CD4-positive, alpha-beta T cell treated with Interleukin-6 at 100 ng/mL for 8 hours (primary cell): ENCODE data around the gene NDN.
"Not testable (repeated sequence)": the region's sequence is repeated elsewhere in the genome, so short reads cannot be mapped to it uniquely, and the experiment has no call there.

Experiments used
- DNase-seq: peaks from one replicate; pipeline ENCODE4 v3.0.0-alpha.2; 2020; ENCODE audit warnings: mixed read lengths, low spot score

Gene NDN, protein sequence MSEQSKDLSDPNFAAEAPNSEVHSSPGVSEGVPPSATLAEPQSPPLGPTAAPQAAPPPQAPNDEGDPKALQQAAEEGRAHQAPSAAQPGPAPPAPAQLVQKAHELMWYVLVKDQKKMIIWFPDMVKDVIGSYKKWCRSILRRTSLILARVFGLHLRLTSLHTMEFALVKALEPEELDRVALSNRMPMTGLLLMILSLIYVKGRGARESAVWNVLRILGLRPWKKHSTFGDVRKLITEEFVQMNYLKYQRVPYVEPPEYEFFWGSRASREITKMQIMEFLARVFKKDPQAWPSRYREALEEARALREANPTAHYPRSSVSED

DNA sequence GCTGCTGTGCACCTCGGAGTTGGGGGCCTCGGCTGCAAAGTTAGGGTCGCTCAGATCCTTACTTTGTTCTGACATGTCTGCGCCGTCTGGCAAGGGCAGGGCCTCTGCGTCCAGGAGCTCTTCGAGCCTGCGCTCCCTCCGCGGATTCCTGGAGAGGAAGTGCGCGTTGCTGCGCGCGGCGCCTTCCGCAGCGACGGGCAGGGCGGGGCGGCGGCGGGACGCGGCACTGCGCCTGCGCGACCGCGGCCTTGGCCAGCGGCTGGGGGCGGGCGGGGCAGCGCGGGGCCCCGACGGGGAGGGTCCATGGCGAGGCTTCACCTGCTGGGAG is at the start of gene NDN:
Gene NDN, minus strand, starts transcription at position 163 of the 328 bp plus-strand sequence. Its CDS starts 88 bp downstream, at position 75.
- DNase-seq, result no peak

DNA sequence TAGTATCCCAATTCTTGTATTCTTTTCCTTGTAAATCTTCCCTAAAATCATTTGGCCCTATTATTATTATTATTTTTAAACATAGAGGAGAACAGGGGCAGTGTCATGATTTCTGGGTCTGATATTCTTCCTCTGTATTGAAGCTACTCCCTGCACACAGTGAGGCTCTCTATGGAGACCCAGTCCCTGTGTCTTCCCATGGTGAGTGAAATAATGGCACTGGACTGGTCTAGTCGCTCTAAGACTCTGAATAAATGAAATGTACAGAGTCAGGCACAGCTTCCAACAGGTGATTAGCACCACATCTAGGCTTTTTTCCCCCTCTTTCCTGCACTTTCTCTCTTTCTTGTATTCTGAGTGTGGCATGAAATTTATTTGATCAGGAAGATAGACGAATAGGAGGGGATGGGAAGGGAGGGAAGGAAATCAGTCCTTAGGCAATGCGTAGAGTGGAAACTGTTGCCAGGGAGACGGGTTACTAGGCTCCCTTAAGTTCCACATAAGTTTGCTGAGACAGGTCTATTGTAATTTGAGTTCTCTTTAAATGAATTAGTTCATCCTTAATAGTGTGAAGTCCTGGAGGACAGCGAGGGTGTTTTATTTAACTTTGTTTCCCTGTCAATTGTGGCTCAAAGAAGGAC is 49.0 kb upstream of the NDN start:
- no peak for DNase-seq

DNA sequence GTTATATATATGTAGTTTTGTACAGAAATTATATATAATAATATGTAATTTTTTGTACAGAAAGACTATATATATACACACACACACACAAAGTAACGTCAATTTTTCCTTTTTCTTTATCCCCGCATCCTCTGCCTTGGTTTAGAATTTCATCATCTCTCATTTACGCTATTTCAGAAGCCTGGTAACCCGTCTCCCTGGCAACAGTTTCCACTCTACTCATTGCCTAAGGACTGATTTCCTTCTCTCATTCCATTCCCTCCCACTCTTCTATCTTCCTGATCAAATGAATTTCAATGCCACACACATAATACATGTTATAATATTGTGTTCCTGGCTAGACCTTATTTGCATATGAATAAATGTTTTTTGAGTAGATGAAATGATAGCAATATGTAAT is 47.8 kb upstream of the NDN start:
- no peak for DNase-seq

DNA sequence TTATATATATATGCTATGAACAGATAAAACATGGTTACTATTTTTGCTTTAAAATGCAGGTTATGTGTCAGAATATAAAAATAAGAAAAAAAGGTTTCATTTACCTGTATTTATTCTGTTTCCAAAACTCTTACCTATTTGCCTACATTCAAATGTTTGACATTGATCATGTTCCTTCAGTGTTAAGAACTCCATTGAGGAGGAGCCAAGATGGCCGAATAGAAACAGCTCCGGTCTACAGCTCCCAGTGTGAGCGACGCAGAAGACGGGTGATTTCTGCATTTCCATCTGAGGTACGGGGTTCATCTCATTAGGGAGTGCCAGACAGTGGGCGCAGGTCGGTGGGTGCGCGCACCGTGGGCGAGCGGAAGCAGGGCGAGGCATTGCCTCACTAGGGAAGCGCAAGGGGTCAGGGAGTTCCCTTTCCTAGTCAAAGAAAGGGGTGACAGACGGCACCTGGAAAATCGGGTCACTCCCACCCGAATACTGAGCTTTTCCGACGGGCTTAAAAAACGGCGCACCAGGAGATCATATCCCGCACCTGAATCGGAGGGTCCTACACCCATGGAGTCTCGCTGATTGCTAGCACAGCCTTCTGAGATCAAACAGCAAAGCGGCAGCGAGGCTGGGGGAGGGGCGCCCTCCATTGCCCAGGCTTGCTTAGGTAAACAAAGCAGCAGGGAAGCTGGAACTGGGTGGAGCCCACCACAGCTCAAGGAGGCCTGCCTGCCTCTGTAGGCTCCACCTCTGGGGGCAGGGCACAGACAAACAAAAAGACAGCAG is 27.0 kb upstream of the NDN start:
- not testable (repeated sequence) for DNase-seq

DNA sequence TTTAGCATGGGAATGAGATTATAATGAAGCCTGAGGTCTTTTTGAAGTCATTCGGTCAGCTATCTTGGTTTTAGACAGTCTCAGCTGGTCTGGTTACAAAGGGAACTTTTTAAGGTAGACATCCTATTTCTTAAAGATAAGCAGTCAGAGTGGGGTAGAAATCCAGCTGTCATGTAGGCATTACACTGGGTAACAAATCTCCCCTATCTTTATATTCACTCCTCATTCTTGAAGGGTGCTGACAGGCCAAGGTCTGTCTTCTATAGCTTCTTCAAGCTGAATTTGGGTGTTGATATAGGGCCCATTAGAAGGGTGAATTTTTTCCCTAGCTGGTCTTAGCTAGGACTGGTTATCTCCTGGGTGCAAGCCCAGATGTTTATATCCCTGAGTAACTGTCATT is 21.2 kb upstream of the NDN start:
- DNase-seq, result no peak

DNA sequence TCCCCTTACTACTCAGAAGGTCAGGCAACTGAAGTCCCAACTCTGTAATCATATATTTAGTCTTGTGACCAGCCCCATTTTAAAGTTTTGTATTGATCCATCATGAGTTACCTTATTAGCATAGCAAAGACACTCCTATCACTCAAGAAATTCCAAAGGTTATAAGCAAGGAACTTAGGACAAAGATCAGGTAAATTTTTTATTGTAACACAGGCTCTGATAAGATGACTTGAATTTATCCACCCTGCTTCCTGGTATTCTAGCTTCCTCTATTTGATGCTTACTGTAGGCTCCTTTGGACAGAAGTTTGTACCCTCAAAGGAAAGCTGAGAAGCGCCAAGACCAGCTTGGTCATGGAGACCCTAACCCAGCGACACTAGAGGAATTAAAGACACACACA is 8.2 kb upstream of the NDN start:
- DNase-seq, result no peak

DNA sequence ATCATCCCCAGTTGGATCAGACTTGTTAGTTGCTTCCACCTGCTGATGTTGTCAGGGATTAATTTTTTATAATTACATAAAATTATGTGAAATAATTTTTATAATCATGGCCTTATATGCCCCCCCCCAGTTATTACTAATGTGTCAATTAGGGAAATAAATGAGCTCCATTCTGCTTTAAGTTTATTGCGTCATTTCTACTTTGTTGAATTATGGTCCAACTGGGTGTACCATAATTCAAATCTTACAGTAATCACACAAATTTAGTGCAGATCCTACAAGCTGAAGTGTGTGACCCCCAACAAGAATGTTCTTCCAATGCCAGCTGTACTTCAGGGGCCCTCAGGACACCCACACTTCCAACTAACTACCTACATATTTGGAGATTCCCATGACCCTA is 7.5 kb upstream of the NDN start:
- no peak for DNase-seq

DNA sequence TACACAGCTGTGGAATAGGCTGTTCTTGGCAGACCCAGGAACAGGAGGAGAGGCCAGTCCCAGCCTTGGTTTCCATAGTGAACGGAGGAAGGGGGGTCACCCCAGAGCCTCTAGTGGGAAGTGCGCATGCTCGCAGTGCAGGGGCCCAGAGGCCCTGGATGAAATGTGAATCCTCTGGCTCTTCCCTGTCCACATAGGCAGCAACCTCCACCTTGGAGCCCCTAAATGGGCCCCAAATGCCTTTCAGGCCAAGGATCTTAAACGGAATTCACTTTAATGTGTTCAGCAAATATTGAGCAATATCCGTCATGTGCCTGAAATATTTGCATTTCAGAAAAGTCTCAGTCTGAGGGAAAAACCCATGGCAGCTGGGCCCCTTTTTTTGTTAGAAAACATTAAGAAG is 3.3 kb upstream of the NDN start:
- no peak for DNase-seq

DNA sequence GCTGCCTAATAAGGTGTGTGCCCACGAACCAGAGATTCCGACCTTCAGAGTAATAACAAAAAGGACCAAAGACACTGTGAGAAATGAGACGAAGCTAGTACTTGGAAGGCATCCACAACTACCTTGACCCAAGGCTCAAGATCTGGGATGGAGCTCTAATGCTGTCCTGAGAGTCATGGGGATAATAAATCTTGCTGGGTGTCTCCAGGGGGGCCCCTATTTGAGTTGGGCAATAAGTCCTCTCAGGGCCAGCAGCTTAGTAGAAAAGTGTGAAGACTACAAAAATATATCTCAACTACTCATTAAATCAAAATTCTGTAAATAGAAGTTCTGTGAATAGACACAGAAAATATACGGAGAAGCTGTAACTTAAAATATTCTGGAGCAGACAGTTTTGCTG is 2.9 kb upstream of the NDN start:
- DNase-seq, result no peak

DNA sequence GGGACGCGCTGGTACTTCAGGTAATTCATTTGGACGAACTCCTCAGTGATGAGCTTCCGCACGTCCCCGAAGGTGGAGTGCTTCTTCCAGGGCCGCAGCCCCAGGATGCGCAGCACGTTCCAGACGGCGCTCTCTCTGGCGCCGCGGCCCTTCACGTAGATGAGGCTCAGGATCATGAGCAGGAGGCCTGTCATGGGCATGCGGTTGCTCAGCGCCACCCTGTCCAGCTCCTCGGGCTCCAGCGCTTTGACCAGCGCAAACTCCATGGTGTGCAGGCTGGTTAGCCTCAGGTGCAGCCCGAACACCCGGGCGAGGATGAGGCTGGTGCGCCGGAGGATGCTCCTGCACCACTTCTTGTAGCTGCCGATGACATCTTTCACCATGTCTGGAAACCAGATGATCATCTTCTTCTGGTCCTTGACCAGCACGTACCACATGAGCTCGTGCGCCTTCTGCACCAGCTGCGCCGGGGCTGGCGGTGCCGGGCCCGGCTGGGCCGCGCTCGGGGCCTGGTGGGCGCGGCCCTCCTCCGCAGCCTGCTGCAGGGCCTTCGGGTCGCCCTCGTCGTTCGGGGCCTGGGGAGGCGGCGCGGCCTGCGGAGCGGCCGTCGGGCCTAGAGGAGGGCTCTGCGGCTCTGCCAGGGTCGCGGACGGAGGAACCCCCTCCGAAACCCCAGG is 501 bp downstream of the NDN start:
- no peak for DNase-seq

DNA sequence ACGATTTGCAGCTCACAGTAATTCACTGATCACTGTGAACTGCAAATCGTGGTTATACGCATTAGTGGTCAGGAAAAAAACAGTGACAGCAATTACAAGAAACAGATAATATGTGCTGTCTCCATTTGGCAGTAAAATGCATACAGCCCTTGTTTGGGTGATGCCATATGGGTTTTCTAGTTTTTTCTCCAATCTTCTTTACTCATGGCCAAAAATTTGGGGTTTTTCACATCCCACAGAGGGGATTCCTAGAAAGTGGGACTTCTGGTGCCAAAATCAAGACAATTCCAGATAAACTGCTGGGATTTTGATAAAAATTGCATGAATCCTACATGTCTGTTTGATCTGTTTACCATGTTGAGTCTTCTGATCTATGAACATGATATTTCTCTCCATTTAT is 15.6 kb downstream of the NDN start:
- DNase-seq, result no peak

DNA sequence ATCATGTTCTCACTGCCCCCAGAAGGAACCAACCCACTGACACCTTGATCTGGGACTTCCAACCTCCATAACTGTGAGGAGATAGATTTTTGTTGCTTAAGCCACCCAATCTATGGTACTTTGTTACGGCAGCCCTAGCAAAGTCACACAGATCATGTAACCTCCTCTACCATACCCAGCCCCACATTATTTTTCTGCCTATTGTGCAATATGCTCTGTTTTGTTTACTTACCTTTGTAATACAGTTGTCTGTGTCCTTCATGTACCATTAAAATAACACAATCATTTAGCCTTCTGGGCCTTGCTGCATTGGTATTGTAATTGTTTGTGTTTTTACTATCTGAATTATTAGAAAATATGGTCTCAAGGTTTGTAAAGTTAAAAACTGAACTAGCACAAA is 16.1 kb downstream of the NDN start:
- DNase-seq, result no peak

DNA sequence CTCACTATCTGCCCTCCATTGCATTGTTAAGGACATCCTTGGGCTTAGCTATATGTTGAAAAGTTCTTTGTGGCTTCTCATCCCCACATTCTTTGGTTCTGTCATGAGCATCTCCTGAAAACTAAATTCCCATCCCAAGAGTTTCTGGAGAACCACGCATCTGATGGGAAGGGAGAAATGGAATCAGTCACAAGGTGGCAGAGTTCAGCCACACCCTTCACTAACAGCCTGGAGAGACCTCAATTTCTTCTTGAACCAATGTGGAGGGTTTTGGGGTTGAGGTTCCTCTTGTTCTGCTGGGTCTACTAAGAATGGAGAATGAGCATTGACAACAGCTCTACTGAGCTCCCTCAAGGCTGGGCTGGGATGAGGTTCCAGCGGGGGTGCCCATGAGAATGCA is 23.9 kb downstream of the NDN start:
- DNase-seq, result no peak

DNA sequence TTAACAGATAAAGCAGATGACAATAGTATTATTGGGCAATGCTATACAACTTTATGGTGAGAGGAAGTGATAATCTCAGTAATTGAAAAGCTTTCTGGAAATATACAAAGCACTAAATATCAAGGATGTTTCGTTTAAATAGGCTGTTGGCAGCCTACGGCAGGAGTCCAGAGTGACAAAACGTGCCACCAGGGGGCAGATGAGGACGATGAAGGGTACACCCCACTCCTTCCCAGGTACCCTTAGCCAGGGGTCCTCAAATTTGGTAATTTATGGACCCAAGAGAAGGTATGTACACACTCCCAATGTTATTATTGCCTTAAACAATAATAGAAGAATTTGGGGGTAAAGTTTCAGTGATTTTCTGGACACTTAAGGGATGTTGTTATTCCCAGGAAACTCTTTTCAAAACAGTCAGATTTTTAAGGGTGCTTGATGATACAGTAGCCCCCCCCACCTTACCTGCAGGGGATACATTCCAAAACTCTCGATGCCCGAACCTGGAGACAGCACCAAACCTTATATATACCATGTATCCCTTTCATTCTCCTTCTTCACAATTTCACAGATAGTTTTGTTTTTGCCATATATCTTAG is 38.1 kb downstream of the NDN start:
- no peak for DNase-seq

DNA sequence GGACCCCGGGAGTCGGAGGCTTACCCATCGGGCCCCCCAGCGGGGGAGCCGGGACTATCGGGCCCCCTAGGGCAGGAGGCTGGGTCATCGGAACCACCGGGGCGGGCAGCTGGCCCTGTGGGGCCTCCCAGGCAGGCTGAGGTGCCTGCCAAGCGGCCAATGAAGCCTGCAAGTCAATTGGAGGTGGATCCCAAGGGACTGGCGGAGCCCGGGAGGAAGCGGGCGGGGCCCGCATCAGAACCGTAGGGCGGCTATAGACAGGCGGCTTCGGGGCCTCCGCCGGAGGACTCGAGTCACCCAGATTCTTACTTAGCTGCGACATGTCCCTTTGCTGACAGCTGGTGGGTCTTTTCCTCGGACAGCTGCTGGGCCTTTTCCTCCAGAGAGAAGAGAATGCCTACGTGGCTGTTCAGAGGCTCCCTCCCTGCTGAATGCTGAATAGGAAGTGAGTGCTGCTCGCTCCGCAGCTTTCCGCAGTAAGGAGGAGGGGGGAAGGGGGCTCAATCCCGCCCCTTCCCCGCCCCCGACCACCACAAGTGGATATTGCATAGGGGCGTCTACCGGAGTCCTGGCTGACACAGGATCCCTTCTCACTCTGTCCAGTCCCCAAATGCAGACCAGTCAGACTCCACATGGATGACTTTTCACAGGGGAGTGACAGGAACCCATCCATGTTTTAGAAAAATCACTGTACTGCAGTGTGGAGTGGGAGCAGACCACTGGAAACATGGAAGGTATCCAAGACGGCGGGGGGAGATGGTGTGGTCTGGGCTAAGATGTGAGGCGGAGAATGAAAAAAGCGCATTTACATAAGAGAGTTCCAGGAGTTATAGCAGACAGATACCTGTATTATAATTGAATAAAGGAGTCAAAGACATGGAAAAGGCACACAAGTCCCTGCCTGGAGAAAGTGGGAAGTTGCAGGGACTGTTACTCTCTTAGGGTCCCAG is 39.4 kb downstream of the NDN start, which contains the start of gene MAGEL2:
Gene MAGEL2, minus strand, starts transcription at position 447 of the 950 bp plus-strand sequence. Its CDS starts 125 bp downstream, at position 322.
- DNase-seq, result no peak

DNA sequence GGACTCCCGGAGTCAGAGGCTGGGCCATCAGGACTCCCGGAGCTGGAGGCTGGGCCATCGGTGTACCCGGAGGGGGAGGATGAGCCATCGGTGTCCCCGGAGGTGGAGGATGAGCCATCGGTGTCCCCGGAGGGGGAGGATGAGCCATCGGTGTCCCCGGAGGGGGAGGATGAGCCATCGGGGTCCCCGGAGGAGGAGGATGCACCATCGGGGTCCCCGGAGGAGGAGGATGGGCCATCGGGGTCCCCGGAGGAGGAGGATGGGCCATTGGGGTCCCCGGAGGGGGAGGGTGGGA is 40.2 kb downstream of the NDN start:
- DNase-seq, result no peak

DNA sequence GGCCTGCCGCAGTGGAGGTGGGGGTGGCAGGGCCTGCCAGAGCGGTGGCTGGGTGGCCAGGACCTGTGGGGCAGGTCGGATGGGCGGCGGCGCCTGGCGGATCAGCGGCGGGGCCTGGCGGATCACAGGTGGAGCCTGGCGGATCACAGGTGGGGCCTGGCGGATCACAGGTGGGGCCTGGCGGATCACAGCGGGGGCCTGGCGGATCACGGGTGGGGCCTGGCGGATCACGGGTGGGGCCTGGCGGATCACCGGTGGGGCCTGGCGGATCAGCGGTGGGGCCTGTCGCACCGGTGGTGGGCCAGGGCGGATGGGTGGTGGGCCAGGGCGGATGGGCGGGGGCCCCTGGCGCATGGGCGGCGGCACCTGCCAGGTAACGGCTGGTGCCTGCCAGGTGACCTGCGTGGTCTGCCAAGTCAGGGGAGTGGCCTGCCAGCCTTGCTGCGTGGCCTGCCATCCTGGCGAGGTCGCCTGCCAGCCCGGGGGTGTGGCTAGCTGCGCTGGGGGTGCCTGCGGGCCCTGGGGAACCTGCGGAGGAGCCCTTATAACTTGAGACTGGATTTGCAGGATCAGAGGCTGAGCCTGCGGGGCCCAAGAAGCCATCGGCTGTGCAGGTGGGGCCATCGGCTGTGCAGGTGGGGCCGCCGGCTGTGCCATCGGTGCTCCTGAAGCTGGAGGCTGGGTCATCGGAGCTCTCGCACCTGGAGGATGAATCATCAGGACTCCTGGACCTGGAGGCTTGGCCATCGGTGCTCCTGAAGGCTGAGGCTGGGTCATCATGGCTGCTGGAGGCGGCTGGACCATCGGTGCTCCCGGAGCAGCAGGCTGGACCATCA is 40.7 kb downstream of the NDN start:
- DNase-seq, result no peak

DNA sequence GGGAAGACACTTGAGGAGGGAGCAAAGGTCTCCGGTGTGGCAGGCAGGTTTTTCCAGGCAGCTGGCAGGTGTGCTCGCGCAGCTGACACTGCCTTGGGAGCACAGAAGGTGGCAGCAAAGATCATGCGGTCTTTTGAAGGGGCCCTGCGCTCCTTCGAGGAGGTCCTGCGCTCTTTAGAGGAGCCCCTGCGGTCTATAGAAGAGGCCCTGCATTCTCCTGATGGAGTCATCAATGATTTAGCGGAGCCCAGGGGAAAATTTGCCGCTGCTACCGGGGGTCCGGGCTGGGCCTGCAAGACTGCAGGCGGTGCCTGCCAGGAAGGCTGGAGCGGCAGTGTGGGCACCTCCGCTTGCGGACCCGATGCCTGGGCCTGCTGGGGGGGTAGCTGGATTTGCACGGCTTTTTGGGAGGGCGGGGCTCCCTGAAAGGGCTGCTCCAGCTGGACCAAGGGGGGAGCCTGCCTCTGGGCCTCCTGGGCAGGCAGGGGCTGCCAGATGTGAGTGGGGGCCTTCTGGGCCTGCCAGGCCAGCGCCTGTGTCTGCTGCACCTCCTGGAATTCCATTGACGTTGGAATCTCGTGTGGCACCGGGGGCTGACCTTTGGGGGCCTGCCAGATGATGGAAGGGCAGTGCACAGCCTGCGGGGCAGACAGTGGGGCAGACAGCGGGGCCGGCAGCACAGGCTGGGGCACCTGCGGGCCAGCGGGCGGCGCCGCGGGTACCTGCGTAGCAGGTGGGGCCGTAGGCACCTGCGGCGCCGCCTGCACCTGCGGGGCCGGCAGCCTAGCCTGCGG is 41.5 kb downstream of the NDN start:
- DNase-seq, result no peak

DNA sequence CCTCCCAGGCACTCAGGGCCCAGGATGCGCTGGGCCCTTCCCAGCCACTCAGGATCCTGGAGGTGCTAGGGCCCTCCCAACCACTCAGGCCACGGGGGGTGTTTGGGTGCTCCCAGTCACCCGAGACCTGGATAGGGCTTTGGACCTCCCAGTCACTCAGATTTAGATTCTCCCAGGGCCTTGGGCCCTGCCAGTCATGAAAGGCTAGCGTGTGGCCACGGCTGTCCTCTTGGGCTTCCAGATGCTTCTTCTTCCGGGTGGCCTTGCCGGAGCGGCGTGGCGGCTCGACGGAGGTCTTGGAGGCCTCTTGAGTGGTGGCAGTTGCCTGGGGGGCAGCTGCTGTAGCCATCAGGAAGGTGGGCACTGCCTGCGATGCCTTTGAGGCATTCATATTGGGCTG is 42.3 kb downstream of the NDN start:
- no peak for DNase-seq
